Lower leg skin (tissue), 3 donors: ENCODE data around the gene ASB10.

Experiments
- POLR2A ChIP-seq, 2 donors: fragments of 450-650 bp; IDR thresholded peaks; one replicate each; pipeline ENCODE4 v1.6.1; 2016 to 2017; ENCODE audit warnings: antibody characterized with exemption in 2 of 2, mild to moderate bottlenecking in 1 of 2, moderate library complexity in 1 of 2
- TF ChIP-seq, protein P1 (sequence below), 3 donors: fragments of 450-650 bp; IDR thresholded peaks; one replicate each; pipeline ENCODE4 v1.5.1; 2016; ENCODE audit warnings: antibody characterized with exemption in 3 of 3, mild to moderate bottlenecking in 3 of 3, moderate library complexity in 2 of 3

- TF ChIP-seq, protein P1, sequence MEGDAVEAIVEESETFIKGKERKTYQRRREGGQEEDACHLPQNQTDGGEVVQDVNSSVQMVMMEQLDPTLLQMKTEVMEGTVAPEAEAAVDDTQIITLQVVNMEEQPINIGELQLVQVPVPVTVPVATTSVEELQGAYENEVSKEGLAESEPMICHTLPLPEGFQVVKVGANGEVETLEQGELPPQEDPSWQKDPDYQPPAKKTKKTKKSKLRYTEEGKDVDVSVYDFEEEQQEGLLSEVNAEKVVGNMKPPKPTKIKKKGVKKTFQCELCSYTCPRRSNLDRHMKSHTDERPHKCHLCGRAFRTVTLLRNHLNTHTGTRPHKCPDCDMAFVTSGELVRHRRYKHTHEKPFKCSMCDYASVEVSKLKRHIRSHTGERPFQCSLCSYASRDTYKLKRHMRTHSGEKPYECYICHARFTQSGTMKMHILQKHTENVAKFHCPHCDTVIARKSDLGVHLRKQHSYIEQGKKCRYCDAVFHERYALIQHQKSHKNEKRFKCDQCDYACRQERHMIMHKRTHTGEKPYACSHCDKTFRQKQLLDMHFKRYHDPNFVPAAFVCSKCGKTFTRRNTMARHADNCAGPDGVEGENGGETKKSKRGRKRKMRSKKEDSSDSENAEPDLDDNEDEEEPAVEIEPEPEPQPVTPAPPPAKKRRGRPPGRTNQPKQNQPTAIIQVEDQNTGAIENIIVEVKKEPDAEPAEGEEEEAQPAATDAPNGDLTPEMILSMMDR (IDR thresholded peaks at IDR 0.05): no peak
- no peak for TF ChIP-seq POLR2A (IDR thresholded peaks at IDR 0.05)
Measured at GRCh38 chr7:151226560-151226874, 39.5 kb upstream of the ASB10 start.
